Bronchial epithelial cell (primary cell): ENCODE results near the gene SYTL2. TPM values are rescaled to one million over a fixed set of nuclear protein-coding genes. Genes with fewer than 3 reads are reported as not detected.

Experiments used
- DNase-seq: peaks from one replicate; pipeline ENCODE4 v3.0.0-alpha.2; 2010; ENCODE audit warnings: low read depth
- FAIRE-seq: peaks from 2 replicates; lab custom pipeline; 2011; peaks lifted over from hg19 to GRCh38; lab: Jason Lieb, UNC
- H3K27me3 ChIP-seq: 2 replicates; pipeline ENCODE4 v1.5.1; 2011; ENCODE audit warnings: low read length; ENCODE audit not compliant: control insufficient read depth, insufficient read depth
- H3K36me3 ChIP-seq: 2 replicates; pipeline ENCODE4 v1.5.1; 2011; ENCODE audit warnings: low read length; ENCODE audit not compliant: control insufficient read depth, insufficient read depth
- H3K4me3 ChIP-seq: 2 replicates; pipeline ENCODE4 v1.5.1; 2011; ENCODE audit warnings: mild to moderate bottlenecking, low read depth, low read length, control low read depth
- CTCF ChIP-seq: IDR thresholded peaks from 2 replicates; pipeline ENCODE4 v1.5.1; 2011; ENCODE audit warnings: mild to moderate bottlenecking, moderate library complexity, low read length, control low read depth, inconsistent platforms; ENCODE audit not compliant: insufficient read depth, severe bottlenecking
- total RNA-seq: library from RNA; depleted of rRNA; stranded (reverse); fragments of >200 nt; gene quantifications from 2 replicates; pipeline ENCODE4 v1.2.1, GENCODE V29; 2014

Gene SYTL2
- total RNA-seq, 1 donor from 2014 or later = 8.2 TPM

- DNase-seq = no peak
- FAIRE-seq = no peak
- Histone ChIP-seq H3K27me3 (no peaks in the 10 kb centered on the region), H3K4me3 (no peak overlapping the region), H3K36me3 (no peaks in the 10 kb centered on the region)
- TF ChIP-seq CTCF = no peak
Observed at GRCh38 chr11:85712953-85713352, 98.0 kb downstream of the SYTL2 start.

GRCh38 chr11:85710917-85711316, 100.0 kb downstream of the SYTL2 start:
- TF ChIP-seq CTCF = no peak
- no peak for FAIRE-seq
- Histone ChIP-seq H3K27me3 (no peaks in the 10 kb centered on the region), H3K4me3 (no peak overlapping the region), H3K36me3 (no peaks in the 10 kb centered on the region)
- peak; percentile 35 for DNase-seq

- no peak for TF ChIP-seq CTCF
- Histone ChIP-seq H3K36me3 (no peaks in the 10 kb centered on the region), H3K27me3 (no peaks in the 10 kb centered on the region), H3K4me3 (no peak overlapping the region)
- FAIRE-seq (no peak), DNase-seq (no peak)
Observed at GRCh38 chr11:85709941-85710702, 100.8 kb downstream of the SYTL2 start.

GRCh38 chr11:85705800-85706199, 105.1 kb downstream of the SYTL2 start:
- FAIRE-seq (no peak), DNase-seq (no peak)
- Histone ChIP-seq H3K4me3 (no peak overlapping the region), H3K36me3 (no peaks in the 10 kb centered on the region), H3K27me3 (no peaks in the 10 kb centered on the region)
- no peak for TF ChIP-seq CTCF

GRCh38 chr11:85704967-85705366, 106.0 kb downstream of the SYTL2 start:
- no peak for TF ChIP-seq CTCF
- Histone ChIP-seq H3K4me3 (no peak overlapping the region), H3K27me3 (no peaks in the 10 kb centered on the region), H3K36me3 (no peaks in the 10 kb centered on the region)
- DNase-seq = no peak
- no peak for FAIRE-seq
